HUES64 (cell line): Measurements from ENCODE around the gene SELPLG.
"Not testable (repeated sequence)": the region's sequence is repeated elsewhere in the genome, so short reads cannot be mapped to it uniquely, and the experiment has no call there.

Experiments used
- H3K27ac ChIP-seq: 2 replicates; pipeline ENCODE4 v1.7.0; 2013; ENCODE audit warnings: low read depth, low read length, inconsistent platforms
- H3K27me3 ChIP-seq: 2 replicates; pipeline ENCODE4 v1.6.1; 2013; ENCODE audit warnings: mild to moderate bottlenecking, low read length; ENCODE audit not compliant: insufficient read depth
- H3K36me3 ChIP-seq: 2 replicates; pipeline ENCODE4 v1.6.1; 2013; ENCODE audit warnings: mild to moderate bottlenecking, low read length; ENCODE audit not compliant: insufficient read depth
- H3K4me1 ChIP-seq: 2 replicates; pipeline ENCODE4 v1.6.1; 2013; ENCODE audit warnings: mild to moderate bottlenecking, low read length, moderate library complexity; ENCODE audit not compliant: insufficient read depth
- H3K4me3 ChIP-seq: 2 replicates; pipeline ENCODE4 v1.5.1; 2013; ENCODE audit warnings: mild to moderate bottlenecking, low read length, moderate library complexity
- H3K9ac ChIP-seq: 2 replicates; pipeline ENCODE4 v1.6.1; 2013; ENCODE audit warnings: mild to moderate bottlenecking, low read depth, low read length
- H3K9me3 ChIP-seq: 2 replicates; pipeline ENCODE4 v1.6.1; 2013; ENCODE audit warnings: low read depth, low read length; ENCODE audit not compliant: insufficient read depth
- WGBS: fragments of 150-250, 120-280 bp; methylation state at CpG from one replicate; pipeline ENCODE4 v1.1.7; 2013; ENCODE audit warnings: missing lambda C conversion rate; 5-methylcytosine and 5-hydroxymethylcytosine counted together

The SELPLG gene

GRCh38 chr12:108623577-108623976 lies 10.1 kb downstream of the SELPLG start:
- Histone ChIP-seq H3K27ac (no peak overlapping the region), H3K27me3 (no peaks in the 10 kb centered on the region), H3K4me1 (peaks cover 12% of the 10 kb centered on the region; the same call in 1 of the 2 replicates), H3K4me3 (no peak overlapping the region), H3K9me3 (no peaks in the 10 kb centered on the region), H3K9ac (no peak overlapping the region), H3K36me3 (no peaks in the 10 kb centered on the region)
- 91% methylated on average over 8 of the region's 8 CpGs for WGBS

- H3K27me3 ChIP-seq: no peaks in the 10 kb centered on the region
- H3K36me3 ChIP-seq: no peaks in the 10 kb centered on the region
- no peak overlapping the region for H3K9ac ChIP-seq
- peaks cover 11% of the 10 kb centered on the region; the same call in 1 of the 2 replicates for H3K4me1 ChIP-seq
- 97% methylated on average over 14 of the region's 14 CpGs for WGBS
- H3K27ac ChIP-seq: no peak overlapping the region
- no peak overlapping the region for H3K4me3 ChIP-seq
- no peaks in the 10 kb centered on the region for H3K9me3 ChIP-seq
Measured at GRCh38 chr12:108622921-108623514, 10.7 kb downstream of the SELPLG start.

GRCh38 chr12:108622421-108622820 lies 11.3 kb downstream of the SELPLG start:
- no peaks in the 10 kb centered on the region for H3K9me3 ChIP-seq
- no peaks in the 10 kb centered on the region for H3K36me3 ChIP-seq
- H3K4me3 ChIP-seq: no peak overlapping the region
- H3K4me1 ChIP-seq: peaks cover 11% of the 10 kb centered on the region; the same call in 1 of the 2 replicates
- H3K27me3 ChIP-seq: no peaks in the 10 kb centered on the region
- no peak overlapping the region for H3K27ac ChIP-seq
- WGBS: 57% methylated on average over 4 of the region's 4 CpGs
- H3K9ac ChIP-seq: no peak overlapping the region

DNA sequence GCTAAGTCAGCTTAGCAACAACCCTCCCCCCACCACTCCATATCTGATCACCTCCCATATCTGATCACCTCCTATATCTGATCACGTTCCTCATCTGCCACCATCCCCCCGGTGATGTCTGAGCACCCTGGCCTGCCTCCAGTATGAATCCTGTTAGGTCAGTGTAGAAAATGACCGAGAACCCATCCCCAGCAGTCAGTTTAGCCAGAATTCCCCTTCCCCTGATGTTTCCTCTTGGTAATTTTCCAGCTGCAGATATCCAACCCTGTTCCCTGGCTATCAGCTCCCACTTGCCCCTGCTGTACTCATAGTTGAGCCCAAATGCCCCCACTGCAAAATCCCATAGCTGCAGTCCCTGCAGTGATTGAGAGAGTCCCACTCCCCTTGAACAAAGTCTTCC lies 12.5 kb downstream of the SELPLG start:
- Histone ChIP-seq H3K4me3 (no peak overlapping the region), H3K9ac (no peak overlapping the region), H3K9me3 (no peaks in the 10 kb centered on the region), H3K4me1 (peaks cover 11% of the 10 kb centered on the region; the same call in 1 of the 2 replicates), H3K36me3 (no peaks in the 10 kb centered on the region), H3K27me3 (no peaks in the 10 kb centered on the region), H3K27ac (no peak overlapping the region)
- 96% methylated on average over 3 of the region's 3 CpGs for WGBS

- no peak overlapping the region for H3K9ac ChIP-seq
- H3K27me3 ChIP-seq: no peaks in the 10 kb centered on the region
- H3K27ac ChIP-seq: no peak overlapping the region
- H3K9me3 ChIP-seq: peaks cover 3% of the 10 kb centered on the region; the same call in 1 of the 2 replicates
- H3K4me1 ChIP-seq: peaks cover 7% of the 10 kb centered on the region; the same call in 1 of the 2 replicates
- H3K4me3 ChIP-seq: no peak overlapping the region
- 94% methylated on average over 10 of the region's 10 CpGs for WGBS
- no peaks in the 10 kb centered on the region for H3K36me3 ChIP-seq
Measured at GRCh38 chr12:108620236-108620879, 13.3 kb downstream of the SELPLG start.

- 93% methylated on average over 14 of the region's 14 CpGs for WGBS
- Histone ChIP-seq H3K27me3 (no peaks in the 10 kb centered on the region), H3K4me1 (peaks cover 5% of the 10 kb centered on the region; the same call in 1 of the 2 replicates), H3K36me3 (no peaks in the 10 kb centered on the region), H3K4me3 (no peak overlapping the region), H3K9me3 (peaks cover 3% of the 10 kb centered on the region; the same call in 1 of the 2 replicates), H3K9ac (no peak overlapping the region), H3K27ac (no peak overlapping the region)
Measured at GRCh38 chr12:108619369-108620160, 14.1 kb downstream of the SELPLG start.

DNA sequence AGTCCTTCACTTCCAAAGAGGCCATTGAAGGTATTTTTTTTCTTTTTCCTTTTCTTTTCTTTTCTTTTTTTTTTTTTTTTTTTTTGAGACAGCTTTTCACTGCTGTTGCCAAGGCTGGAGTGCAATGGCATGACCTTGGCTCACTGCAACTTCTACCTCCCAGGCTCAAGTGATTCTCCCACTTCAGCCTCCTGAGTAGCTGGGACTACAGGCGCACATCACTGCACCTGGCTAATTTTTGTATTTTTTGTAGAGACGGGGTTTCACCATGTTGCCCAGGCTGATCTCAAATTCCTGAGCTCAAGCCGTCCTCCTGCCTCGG lies 14.8 kb downstream of the SELPLG start:
- not testable (repeated sequence) for H3K4me1 ChIP-seq, H3K9ac ChIP-seq, H3K4me3 ChIP-seq, H3K36me3 ChIP-seq, H3K27ac ChIP-seq, H3K27me3 ChIP-seq, H3K9me3 ChIP-seq
- 92% methylated on average over 4 of the region's 4 CpGs for whole genome bisulfite sequencing

DNA sequence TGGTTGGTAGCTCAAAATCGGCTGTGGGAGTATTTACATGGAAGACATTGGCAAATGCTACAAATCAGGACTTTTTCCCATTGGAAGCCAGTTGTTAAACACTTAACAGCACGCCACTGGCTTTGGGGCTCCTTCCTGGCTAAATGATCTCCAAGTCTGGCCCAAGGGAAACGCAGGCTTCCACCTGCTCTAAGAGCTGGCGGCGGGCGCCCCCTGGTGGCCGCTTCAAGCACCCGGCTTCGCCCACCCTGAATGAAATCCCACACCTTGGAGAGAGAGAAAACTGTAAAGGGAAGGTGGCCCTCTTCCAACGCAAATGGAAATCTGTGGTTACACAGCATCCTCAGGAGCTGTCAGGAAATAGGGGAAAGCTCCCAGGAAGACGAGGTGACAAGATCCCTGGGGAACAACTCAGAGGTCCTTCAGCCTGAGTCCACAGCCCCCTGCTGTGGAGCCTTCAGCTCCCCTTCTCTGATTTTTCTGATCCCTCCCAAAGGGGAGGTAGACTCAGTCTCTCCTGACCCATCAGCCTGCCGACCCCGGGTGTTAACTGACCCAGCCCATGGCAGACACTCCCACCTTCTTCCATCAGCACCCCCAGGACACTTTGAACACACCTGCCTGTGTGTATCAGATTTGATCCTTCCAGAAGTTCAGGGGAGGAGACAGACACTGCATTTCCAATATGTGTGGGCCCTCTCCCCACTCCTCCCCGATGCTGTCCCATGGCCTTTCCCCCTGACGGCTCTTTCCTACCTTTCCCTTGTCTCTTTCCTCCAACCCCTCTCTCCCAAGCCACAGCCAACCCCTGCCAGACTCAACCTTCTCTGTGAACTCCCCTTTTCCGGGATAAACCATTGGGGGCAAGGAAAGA lies 15.4 kb downstream of the SELPLG start:
- Histone ChIP-seq H3K9me3 (peaks cover 3% of the 10 kb centered on the region; the same call in 1 of the 2 replicates), H3K36me3 (no peaks in the 10 kb centered on the region), H3K4me3 (no peak overlapping the region), H3K9ac (no peak overlapping the region), H3K27me3 (no peaks in the 10 kb centered on the region), H3K4me1 (peaks cover 5% of the 10 kb centered on the region; the same call in 1 of the 2 replicates), H3K27ac (no peak overlapping the region)
- WGBS: 25% methylated on average over 16 of the region's 16 CpGs

GRCh38 chr12:108616941-108617858 lies 16.5 kb downstream of the SELPLG start:
- Histone ChIP-seq H3K9ac (no peak overlapping the region), H3K4me3 (no peak overlapping the region), H3K9me3 (peaks cover 3% of the 10 kb centered on the region; the same call in 1 of the 2 replicates), H3K27me3 (no peaks in the 10 kb centered on the region), H3K27ac (no peak overlapping the region), H3K4me1 (peaks cover 4% of the 10 kb centered on the region; the same call in 1 of the 2 replicates), H3K36me3 (no peaks in the 10 kb centered on the region)
- 85% methylated on average over 14 of the region's 14 CpGs for WGBS

DNA sequence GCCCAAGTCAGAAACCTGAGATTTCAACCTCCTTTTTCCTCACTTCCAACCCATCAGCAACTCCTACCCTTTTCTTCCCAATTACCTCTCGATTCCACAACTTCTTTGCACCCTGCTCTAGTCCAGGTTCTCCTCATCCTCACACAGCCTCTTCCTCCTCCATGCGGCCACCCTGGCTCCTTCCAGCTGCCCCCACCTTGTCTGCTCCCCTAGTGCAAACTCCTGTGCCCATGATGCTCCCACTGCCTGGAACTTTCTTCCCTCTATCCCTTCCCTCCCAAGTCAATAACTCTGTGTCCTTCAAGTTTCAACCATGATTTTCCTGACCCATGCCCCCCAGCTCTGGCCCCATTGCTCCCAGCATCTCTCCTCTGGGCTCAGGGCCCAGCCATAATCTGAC lies 17.3 kb downstream of the SELPLG start:
- no peak overlapping the region for H3K9ac ChIP-seq
- no peaks in the 10 kb centered on the region for H3K36me3 ChIP-seq
- H3K4me3 ChIP-seq: no peak overlapping the region
- no peak overlapping the region for H3K27ac ChIP-seq
- 89% methylated on average over 2 of the region's 2 CpGs for WGBS
- peaks cover 3% of the 10 kb centered on the region; the same call in 1 of the 2 replicates for H3K4me1 ChIP-seq
- H3K27me3 ChIP-seq: no peaks in the 10 kb centered on the region
- H3K9me3 ChIP-seq: peaks cover 3% of the 10 kb centered on the region; the same call in 1 of the 2 replicates
